ENCODE measurements around the gene NFILZ.

GRCh38 chr19:8601796-8602195 is 28.6 kb upstream of the NFILZ start:
- TF ChIP-seq POLR2A (IDR thresholded peaks at IDR 0.05; ENCODE audit: low read length) (no peak), GATA1 (IDR thresholded peaks at IDR 0.05; ENCODE audit: low read depth, low read length) (no peak)
